ENCODE results near the gene CHRNG. TPM values are rescaled to one million over a fixed set of nuclear protein-coding genes. Genes with fewer than 3 reads are reported as not detected.

CHRNG gene
- total and polyA plus RNA-seq, 4 experiments from 2014 or later: not detected

DNA sequence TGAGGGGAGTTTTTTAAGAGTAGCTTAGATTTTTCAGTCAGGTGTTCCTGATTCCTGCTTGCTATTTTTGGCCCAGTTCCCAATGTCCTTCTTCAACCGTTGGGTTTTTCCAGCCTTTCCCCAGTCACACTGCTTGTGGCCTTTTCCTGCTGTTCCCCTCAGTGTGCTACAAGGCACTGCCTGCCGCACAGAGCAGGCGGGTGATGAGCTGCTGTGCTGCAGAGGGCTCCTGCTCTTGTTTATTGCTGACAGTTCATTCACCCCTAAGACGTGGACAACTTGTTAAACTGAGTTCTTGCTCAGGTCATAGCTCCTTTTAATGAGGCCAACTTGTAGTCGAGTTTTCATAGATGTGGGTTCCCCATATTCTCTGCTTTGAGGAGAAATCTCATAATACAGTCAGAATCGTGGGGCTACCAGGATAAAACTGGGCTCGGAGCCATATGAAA lies 31.6 kb downstream of the CHRNG start:
- ChIA-PET CTCF (ENCODE audit: partially characterized antibody) (no interaction called here), POLR2A (ENCODE audit: partially characterized antibody) (no interaction called here)
- H3K27ac Mint-ChIP-seq: no peak overlapping the region
- no peaks in the 10 kb centered on the region for H3K27me3 ChIP-seq (ENCODE audit: insufficient read depth, low read length)
- H3K36me3 Mint-ChIP-seq: peaks cover 71 to 87% of the 10 kb centered on the region in 2 donors
- no peaks in the 10 kb centered on the region for H3K9me3 ChIP-seq (ENCODE audit: control insufficient read depth in 1 of 2, low read length in 2 of 2)
- no peak overlapping the region for H3K4me3 Mint-ChIP-seq
- H3K4me1 Mint-ChIP-seq: peaks cover 0 to 2% (median 0%) of the 10 kb centered on the region in 4 donors
- no peak overlapping the region for H3K4me3 ChIP-seq (ENCODE audit: low read length in 2 of 2)
- no peaks in the 10 kb centered on the region for H3K27me3 Mint-ChIP-seq
- H3K36me3 ChIP-seq (ENCODE audit: insufficient read depth, low read length): peaks cover 69% of the 10 kb centered on the region
- H3K4me1 ChIP-seq (ENCODE audit: insufficient read depth, low read length): no peaks in the 10 kb centered on the region
- H3K9me3 Mint-ChIP-seq: no peaks in the 10 kb centered on the region
- DNase-seq: no peak
- H3K27ac ChIP-seq (ENCODE audit: low read depth, low read length): no peak overlapping the region
- intact Hi-C loops (cut with micrococcal nuclease): no loop called here

DNA sequence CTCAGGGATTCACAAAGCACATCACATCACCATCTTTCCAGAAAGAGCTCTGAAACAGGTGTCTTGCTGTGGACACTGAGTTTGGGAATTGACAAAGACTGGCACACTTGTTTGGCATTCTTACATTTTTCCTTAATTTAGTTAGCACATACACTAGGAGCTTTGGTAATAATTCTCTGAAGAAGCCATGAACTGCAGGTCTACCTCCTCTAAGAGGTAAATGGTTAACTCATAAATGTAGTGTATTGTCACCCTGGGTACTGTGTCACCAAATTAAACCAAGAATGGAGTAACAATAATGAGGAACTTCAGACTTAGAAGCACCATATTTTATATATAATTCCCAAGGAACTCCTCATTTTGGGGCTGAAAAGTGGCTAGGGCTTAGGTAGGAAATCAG lies 33.5 kb downstream of the CHRNG start:
- H3K4me3 Mint-ChIP-seq: no peak overlapping the region
- H3K27ac Mint-ChIP-seq: peak overlapping the region in 1 of 7 donors; percentile 13
- peaks cover 49% of the 10 kb centered on the region for H3K36me3 ChIP-seq (ENCODE audit: insufficient read depth, low read length)
- intact Hi-C loops (cut with micrococcal nuclease): no loop called here
- no peaks in the 10 kb centered on the region for H3K27me3 ChIP-seq (ENCODE audit: insufficient read depth, low read length)
- H3K27me3 Mint-ChIP-seq: no peaks in the 10 kb centered on the region
- H3K4me1 ChIP-seq (ENCODE audit: insufficient read depth, low read length): no peaks in the 10 kb centered on the region
- DNase-seq: no peak
- H3K27ac ChIP-seq (ENCODE audit: low read depth, low read length): no peak overlapping the region
- peaks cover 0 to 2% (median 0%) of the 10 kb centered on the region in 4 donors for H3K4me1 Mint-ChIP-seq
- H3K9me3 Mint-ChIP-seq: no peaks in the 10 kb centered on the region
- CTCF ChIA-PET (ENCODE audit: partially characterized antibody): no interaction called here
- no peaks in the 10 kb centered on the region for H3K9me3 ChIP-seq (ENCODE audit: control insufficient read depth in 1 of 2, low read length in 2 of 2)
- H3K4me3 ChIP-seq (ENCODE audit: low read length in 2 of 2): no peak overlapping the region
- POLR2A ChIA-PET (ENCODE audit: partially characterized antibody): no interaction called here
- peaks cover 64 to 82% of the 10 kb centered on the region in 2 donors for H3K36me3 Mint-ChIP-seq

- no peaks in the 10 kb centered on the region for H3K9me3 Mint-ChIP-seq
- DNase-seq: no peak
- H3K4me1 Mint-ChIP-seq: peaks cover 0 to 4% (median 0%) of the 10 kb centered on the region in 4 donors
- POLR2A ChIA-PET (ENCODE audit: partially characterized antibody): no interaction called here
- no peaks in the 10 kb centered on the region for H3K27me3 Mint-ChIP-seq
- H3K27ac ChIP-seq (ENCODE audit: low read depth, low read length): no peak overlapping the region
- H3K27me3 ChIP-seq (ENCODE audit: insufficient read depth, low read length): no peaks in the 10 kb centered on the region
- intact Hi-C loops (cut with micrococcal nuclease): no loop called here
- H3K36me3 ChIP-seq (ENCODE audit: insufficient read depth, low read length): peaks cover 40% of the 10 kb centered on the region
- no peak overlapping the region for H3K4me3 ChIP-seq (ENCODE audit: low read length in 2 of 2)
- no peaks in the 10 kb centered on the region for H3K9me3 ChIP-seq (ENCODE audit: control insufficient read depth in 1 of 2, low read length in 2 of 2)
- H3K4me3 Mint-ChIP-seq: no peak overlapping the region
- peak overlapping the region in 1 of 7 donors; percentile 2 for H3K27ac Mint-ChIP-seq
- no peaks in the 10 kb centered on the region for H3K4me1 ChIP-seq (ENCODE audit: insufficient read depth, low read length)
- peaks cover 59 to 79% of the 10 kb centered on the region in 2 donors for H3K36me3 Mint-ChIP-seq
- CTCF ChIA-PET (ENCODE audit: partially characterized antibody): no interaction called here
Measured at GRCh38 chr2:232573771-232574435, 34.4 kb downstream of the CHRNG start.

GRCh38 chr2:232574674-232575403 lies 35.3 kb downstream of the CHRNG start:
- DNase-seq: no peak
- Mint-ChIP-seq H3K36me3 (peaks cover 51 to 73% of the 10 kb centered on the region in 2 donors), H3K4me1 (peaks cover 0 to 4% (median 0%) of the 10 kb centered on the region in 4 donors), H3K27ac (peak overlapping the region in 1 of 7 donors; percentile 46), H3K27me3 (no peaks in the 10 kb centered on the region), H3K9me3 (no peaks in the 10 kb centered on the region), H3K4me3 (no peak overlapping the region)
- no peaks in the 10 kb centered on the region for H3K27me3 ChIP-seq (ENCODE audit: insufficient read depth, low read length)
- H3K27ac ChIP-seq (ENCODE audit: low read depth, low read length): no peak overlapping the region
- H3K36me3 ChIP-seq (ENCODE audit: insufficient read depth, low read length): peaks cover 31% of the 10 kb centered on the region
- intact Hi-C loops (cut with micrococcal nuclease): no loop called here
- H3K4me1 ChIP-seq (ENCODE audit: insufficient read depth, low read length): no peaks in the 10 kb centered on the region
- ChIA-PET CTCF (ENCODE audit: partially characterized antibody) (no interaction called here), POLR2A (ENCODE audit: partially characterized antibody) (no interaction called here)
- H3K4me3 ChIP-seq (ENCODE audit: low read length in 2 of 2): no peak overlapping the region
- no peaks in the 10 kb centered on the region for H3K9me3 ChIP-seq (ENCODE audit: control insufficient read depth in 1 of 2, low read length in 2 of 2)

DNA sequence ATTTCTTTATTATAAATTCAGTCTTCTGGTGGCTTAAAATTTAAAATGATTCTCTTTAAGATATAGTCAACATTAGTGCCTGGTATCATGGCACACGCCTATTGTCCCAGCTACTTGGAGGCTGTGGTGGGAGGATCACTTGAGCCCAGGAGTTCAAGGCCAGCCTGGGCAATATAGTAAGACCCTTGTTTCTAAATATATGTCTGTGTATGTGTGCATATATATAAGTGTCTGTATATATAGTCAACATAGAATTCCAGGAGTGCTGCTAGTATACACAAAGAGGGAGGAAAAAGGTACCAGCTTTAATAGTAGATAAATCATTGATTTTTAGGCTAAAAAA lies 35.9 kb downstream of the CHRNG start:
- H3K36me3 Mint-ChIP-seq: peaks cover 51 to 71% of the 10 kb centered on the region in 2 donors
- H3K9me3 Mint-ChIP-seq: no peaks in the 10 kb centered on the region

GRCh38 chr2:232576995-232577394 lies 37.5 kb downstream of the CHRNG start:
- H3K27ac Mint-ChIP-seq: peak overlapping the region in 1 of 7 donors; percentile 25
- no peaks in the 10 kb centered on the region for H3K27me3 ChIP-seq (ENCODE audit: insufficient read depth, low read length)
- ChIA-PET CTCF (ENCODE audit: partially characterized antibody) (no interaction called here), POLR2A (ENCODE audit: partially characterized antibody) (interaction anchor here (1.8 kb wide), 1 partner anchor 26 kb away, joined by 6 read pairs; the partner anchor contains the start of genes EIF4E2 and TIGD1)
- no peaks in the 10 kb centered on the region for H3K9me3 ChIP-seq (ENCODE audit: control insufficient read depth in 1 of 2, low read length in 2 of 2)
- no peaks in the 10 kb centered on the region for H3K4me1 ChIP-seq (ENCODE audit: insufficient read depth, low read length)
- peaks cover 0 to 2% (median 0%) of the 10 kb centered on the region in 4 donors for H3K4me1 Mint-ChIP-seq
- peaks cover 51 to 71% of the 10 kb centered on the region in 2 donors for H3K36me3 Mint-ChIP-seq
- H3K27me3 Mint-ChIP-seq: no peaks in the 10 kb centered on the region
- H3K4me3 ChIP-seq (ENCODE audit: low read length in 2 of 2): no peak overlapping the region
- intact Hi-C loops (cut with micrococcal nuclease): no loop called here
- no peak for DNase-seq
- no peak overlapping the region for H3K4me3 Mint-ChIP-seq
- H3K9me3 Mint-ChIP-seq: no peaks in the 10 kb centered on the region
- H3K36me3 ChIP-seq (ENCODE audit: insufficient read depth, low read length): peaks cover 31% of the 10 kb centered on the region
- no peak overlapping the region for H3K27ac ChIP-seq (ENCODE audit: low read depth, low read length)

More for the DNA sequence above, 35.9 kb downstream of the CHRNG start:
- no peaks in the 10 kb centered on the region for H3K4me1 ChIP-seq (ENCODE audit: insufficient read depth, low read length)
- intact Hi-C loops (cut with micrococcal nuclease): no loop called here
- peaks cover 28% of the 10 kb centered on the region for H3K36me3 ChIP-seq (ENCODE audit: insufficient read depth, low read length)
- DNase-seq: no peak
- no peaks in the 10 kb centered on the region for H3K9me3 ChIP-seq (ENCODE audit: control insufficient read depth in 1 of 2, low read length in 2 of 2)
- ChIA-PET CTCF (ENCODE audit: partially characterized antibody) (no interaction called here), POLR2A (ENCODE audit: partially characterized antibody) (no interaction called here)
- H3K27me3 ChIP-seq (ENCODE audit: insufficient read depth, low read length): no peaks in the 10 kb centered on the region
- peaks cover 0 to 2% (median 0%) of the 10 kb centered on the region in 4 donors for H3K4me1 Mint-ChIP-seq
- H3K27ac Mint-ChIP-seq: no peak overlapping the region
- H3K4me3 Mint-ChIP-seq: no peak overlapping the region
- H3K27ac ChIP-seq (ENCODE audit: low read depth, low read length): no peak overlapping the region
- no peak overlapping the region for H3K4me3 ChIP-seq (ENCODE audit: low read length in 2 of 2)
- H3K27me3 Mint-ChIP-seq: no peaks in the 10 kb centered on the region

DNA sequence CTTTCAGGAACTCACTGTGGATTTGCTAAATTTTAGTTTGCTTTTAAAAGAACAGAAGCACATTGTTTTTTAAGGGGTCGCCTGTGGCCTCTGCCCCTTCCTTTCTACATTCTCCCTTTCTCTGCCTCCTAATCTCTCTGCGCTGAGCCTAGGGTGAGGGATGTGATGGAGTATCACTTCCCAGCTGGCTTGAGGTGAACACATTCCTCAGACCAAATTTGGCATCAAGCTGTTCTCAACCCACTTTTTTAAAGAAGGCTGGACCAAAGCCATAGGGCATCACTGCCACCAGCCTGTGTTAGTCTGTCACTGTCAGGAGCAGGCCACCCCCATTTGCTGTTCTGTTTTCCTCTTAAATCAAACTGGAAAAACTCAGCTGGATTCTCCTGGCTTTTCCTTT lies 38.3 kb downstream of the CHRNG start:
- H3K9me3 ChIP-seq (ENCODE audit: control insufficient read depth in 1 of 2, low read length in 2 of 2): no peaks in the 10 kb centered on the region
- DNase-seq: no peak
- no peak overlapping the region for H3K4me3 ChIP-seq (ENCODE audit: low read length in 2 of 2)
- Mint-ChIP-seq H3K27ac (peak overlapping the region in 1 of 7 donors; percentile 74), H3K9me3 (peaks cover 0 to 2% (median 0%) of the 10 kb centered on the region in 8 donors), H3K36me3 (peaks cover 59 to 74% of the 10 kb centered on the region in 2 donors), H3K4me1 (peaks cover 0 to 2% (median 0%) of the 10 kb centered on the region in 4 donors), H3K4me3 (no peak overlapping the region), H3K27me3 (no peaks in the 10 kb centered on the region)
- ChIA-PET POLR2A (ENCODE audit: partially characterized antibody) (interaction anchor here (1.8 kb wide), 1 partner anchor 27 kb away, joined by 6 read pairs; the partner anchor contains the start of genes EIF4E2 and TIGD1), CTCF (ENCODE audit: partially characterized antibody) (interaction anchor here (1.5 kb wide), 1 partner anchor 9 kb away, joined by 3 read pairs; no protein-coding TSS in a partner anchor)
- no peaks in the 10 kb centered on the region for H3K27me3 ChIP-seq (ENCODE audit: insufficient read depth, low read length)
- intact Hi-C loops (cut with micrococcal nuclease): no loop called here
- H3K36me3 ChIP-seq (ENCODE audit: insufficient read depth, low read length): peaks cover 29% of the 10 kb centered on the region
- no peaks in the 10 kb centered on the region for H3K4me1 ChIP-seq (ENCODE audit: insufficient read depth, low read length)
- no peak overlapping the region for H3K27ac ChIP-seq (ENCODE audit: low read depth, low read length)

All from CD4-positive, alpha-beta memory T cell (primary cell).